Astrocyte (in vitro differentiated cells and primary cell): ENCODE results near the gene CCDC87. TPM values are rescaled to one million over a fixed set of nuclear protein-coding genes. Genes with fewer than 3 reads are reported as not detected.

Source experiments
- DNase-seq: peaks from one replicate; pipeline ENCODE4 v3.0.0-alpha.2; 2010; ENCODE audit warnings: low read depth
- FAIRE-seq: peaks from 2 replicates; lab custom pipeline; 2011; peaks lifted over from hg19 to GRCh38; lab: Jason Lieb, UNC
- H2AFZ ChIP-seq: 2 replicates; pipeline ENCODE4 v1.6.0; 2012; ENCODE audit warnings: low read depth, low read length, inconsistent platforms
- H3K27ac ChIP-seq: 2 replicates; pipeline ENCODE4 v1.5.1; 2011; ENCODE audit warnings: low read depth, low read length, inconsistent platforms
- H3K27me3 ChIP-seq: 2 replicates; pipeline ENCODE4 v1.6.0; 2011; ENCODE audit warnings: low read length, inconsistent platforms; ENCODE audit not compliant: insufficient read depth
- H3K36me3 ChIP-seq: 2 replicates; pipeline ENCODE4 v1.5.1; 2011; ENCODE audit warnings: low read length, inconsistent platforms; ENCODE audit not compliant: insufficient read depth
- H3K4me1 ChIP-seq: 2 replicates; pipeline ENCODE4 v1.5.1; 2011; ENCODE audit warnings: low read length, inconsistent platforms; ENCODE audit not compliant: insufficient read depth
- H3K4me2 ChIP-seq: 2 replicates; pipeline ENCODE4 v1.6.0; 2012; ENCODE audit warnings: low read length, inconsistent platforms
- H3K4me3 ChIP-seq: 2 replicates; pipeline ENCODE4 v1.5.1; 2011; ENCODE audit warnings: low read depth, mild to moderate bottlenecking, low read length, inconsistent platforms; ENCODE audit not compliant: insufficient read depth
- H3K79me2 ChIP-seq: 2 replicates; pipeline ENCODE4 v1.6.0; 2012; ENCODE audit warnings: mild to moderate bottlenecking, low read length, inconsistent platforms; ENCODE audit not compliant: insufficient read depth
- H3K9ac ChIP-seq: 2 replicates; pipeline ENCODE4 v1.6.0; 2012; ENCODE audit warnings: mild to moderate bottlenecking, low read length, inconsistent platforms
- H3K9me3 ChIP-seq: 2 replicates; pipeline ENCODE4 v1.5.1; 2012; ENCODE audit warnings: low read depth, mild to moderate bottlenecking, low read length, inconsistent platforms; ENCODE audit not compliant: insufficient read depth
- H4K20me1 ChIP-seq: 2 replicates; pipeline ENCODE4 v1.6.0; 2012; ENCODE audit warnings: low read length, inconsistent platforms; ENCODE audit not compliant: insufficient read depth
- H3K27ac Mint-ChIP-seq: one replicate; pipeline ENCODE4 v1.8.0; 2021; ENCODE audit warnings: mild to moderate bottlenecking, mixed read lengths; ENCODE audit not compliant: unreplicated experiment
- H3K27me3 Mint-ChIP-seq: one replicate; pipeline ENCODE4 v1.8.0; 2021; ENCODE audit warnings: low read depth, mixed read lengths; ENCODE audit not compliant: unreplicated experiment
- H3K36me3 Mint-ChIP-seq: one replicate; pipeline ENCODE4 v1.8.0; 2021; ENCODE audit warnings: low read depth, mixed read lengths; ENCODE audit not compliant: unreplicated experiment
- H3K4me1 Mint-ChIP-seq: one replicate; pipeline ENCODE4 v1.8.0; 2021; ENCODE audit warnings: low read depth, mixed read lengths; ENCODE audit not compliant: unreplicated experiment
- H3K4me3 Mint-ChIP-seq: one replicate; pipeline ENCODE4 v1.8.0; 2021; ENCODE audit warnings: mild to moderate bottlenecking, moderate library complexity, mixed read lengths; ENCODE audit not compliant: unreplicated experiment
- H3K9me3 Mint-ChIP-seq: one replicate; pipeline ENCODE4 v1.8.0; 2021; ENCODE audit warnings: mild to moderate bottlenecking, mixed read lengths; ENCODE audit not compliant: unreplicated experiment
- EZH2 ChIP-seq: IDR thresholded peaks from 2 replicates; pipeline ENCODE4 v1.6.1; 2012; ENCODE audit warnings: mild to moderate bottlenecking, low read length, inconsistent platforms; ENCODE audit not compliant: insufficient read depth
- total RNA-seq: library from RNA; stranded (reverse); gene quantifications from 2 replicates; pipeline ENCODE4 v1.2.1, GENCODE V29; 2021
- TF ChIP-seq, protein P1 (sequence below): IDR thresholded peaks from 2 replicates; pipeline ENCODE4 v1.5.1; 2011; ENCODE audit warnings: low read depth, mild to moderate bottlenecking, inconsistent platforms, low read length, moderate library complexity; ENCODE audit not compliant: insufficient read depth

CCDC87 gene
- total RNA-seq, 1 donor from 2014 or later: 0.34 TPM

DNA sequence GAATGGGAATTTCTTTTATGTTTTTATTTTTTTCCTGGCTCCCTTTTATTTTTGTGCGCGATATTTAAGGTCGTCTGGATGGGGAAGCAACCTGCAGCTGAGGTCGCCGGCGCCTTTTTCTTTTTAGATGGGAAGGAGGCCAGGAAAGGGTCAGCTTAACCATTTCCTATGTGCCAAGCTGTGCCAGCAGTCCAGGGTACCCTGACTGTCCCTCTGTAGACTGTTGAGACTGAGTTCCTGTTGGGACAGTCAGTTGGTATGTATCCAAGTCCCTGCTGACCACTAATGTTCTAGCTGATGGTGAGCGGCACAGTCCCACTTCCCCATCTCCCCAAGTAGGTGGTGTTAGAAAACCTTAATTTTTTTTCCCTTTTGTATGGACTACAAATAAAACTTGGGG lies 34.1 kb upstream of the CCDC87 start:
- Mint-ChIP-seq H3K27me3 (no peaks in the 10 kb centered on the region), H3K4me3 (no peak overlapping the region), H3K27ac (no peak overlapping the region), H3K4me1 (peaks cover 19% of the 10 kb centered on the region), H3K9me3 (no peaks in the 10 kb centered on the region), H3K36me3 (peaks cover 39% of the 10 kb centered on the region)
- DNase-seq (no peak), FAIRE-seq (no peak)
- H3K4me3 ChIP-seq: no peak overlapping the region
- TF ChIP-seq, protein P1, sequence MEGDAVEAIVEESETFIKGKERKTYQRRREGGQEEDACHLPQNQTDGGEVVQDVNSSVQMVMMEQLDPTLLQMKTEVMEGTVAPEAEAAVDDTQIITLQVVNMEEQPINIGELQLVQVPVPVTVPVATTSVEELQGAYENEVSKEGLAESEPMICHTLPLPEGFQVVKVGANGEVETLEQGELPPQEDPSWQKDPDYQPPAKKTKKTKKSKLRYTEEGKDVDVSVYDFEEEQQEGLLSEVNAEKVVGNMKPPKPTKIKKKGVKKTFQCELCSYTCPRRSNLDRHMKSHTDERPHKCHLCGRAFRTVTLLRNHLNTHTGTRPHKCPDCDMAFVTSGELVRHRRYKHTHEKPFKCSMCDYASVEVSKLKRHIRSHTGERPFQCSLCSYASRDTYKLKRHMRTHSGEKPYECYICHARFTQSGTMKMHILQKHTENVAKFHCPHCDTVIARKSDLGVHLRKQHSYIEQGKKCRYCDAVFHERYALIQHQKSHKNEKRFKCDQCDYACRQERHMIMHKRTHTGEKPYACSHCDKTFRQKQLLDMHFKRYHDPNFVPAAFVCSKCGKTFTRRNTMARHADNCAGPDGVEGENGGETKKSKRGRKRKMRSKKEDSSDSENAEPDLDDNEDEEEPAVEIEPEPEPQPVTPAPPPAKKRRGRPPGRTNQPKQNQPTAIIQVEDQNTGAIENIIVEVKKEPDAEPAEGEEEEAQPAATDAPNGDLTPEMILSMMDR: no peak
- no peak for TF ChIP-seq EZH2
- H3K4me2 ChIP-seq: no peak overlapping the region
- H3K9me3 ChIP-seq: no peaks in the 10 kb centered on the region
- no peaks in the 10 kb centered on the region for H3K4me1 ChIP-seq
- H3K9ac ChIP-seq: no peak overlapping the region
- peaks cover 94% of the 10 kb centered on the region for H4K20me1 ChIP-seq
- H3K27ac ChIP-seq: no peak overlapping the region
- no peak overlapping the region for H2AFZ ChIP-seq
- peaks cover 60% of the 10 kb centered on the region for H3K36me3 ChIP-seq
- peaks cover 100% of the 10 kb centered on the region for H3K79me2 ChIP-seq
- H3K27me3 ChIP-seq: no peaks in the 10 kb centered on the region

DNA sequence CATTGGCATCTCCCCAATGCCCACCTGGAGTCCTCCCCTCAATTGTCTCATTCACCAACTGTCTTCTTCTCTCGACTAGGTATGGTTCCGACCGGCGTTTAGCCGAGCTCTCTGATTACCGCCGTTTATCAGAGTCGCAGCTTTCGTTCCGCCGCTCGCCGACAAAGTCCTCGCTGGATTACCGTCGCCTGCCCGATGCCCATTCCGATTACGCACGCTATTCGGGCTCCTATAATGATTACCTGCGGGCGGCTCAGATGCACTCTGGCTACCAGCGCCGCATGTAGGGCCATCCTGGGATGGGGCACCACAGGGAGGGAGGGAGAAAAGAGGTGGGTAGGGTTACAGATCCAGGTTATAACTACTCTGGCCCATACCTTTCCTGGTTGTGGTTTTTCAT lies 33.5 kb upstream of the CCDC87 start:
- peaks cover 22% of the 10 kb centered on the region for H3K4me1 Mint-ChIP-seq
- H3K27ac Mint-ChIP-seq: no peak overlapping the region
- H2AFZ ChIP-seq: no peak overlapping the region
- peak overlapping the region; percentile 54 for H3K4me3 Mint-ChIP-seq
- no peaks in the 10 kb centered on the region for H3K27me3 Mint-ChIP-seq
- H3K4me2 ChIP-seq: no peak overlapping the region
- H3K9me3 Mint-ChIP-seq: no peaks in the 10 kb centered on the region
- H3K36me3 Mint-ChIP-seq: peaks cover 37% of the 10 kb centered on the region
- H3K27me3 ChIP-seq: no peaks in the 10 kb centered on the region
- H3K27ac ChIP-seq: no peak overlapping the region
- H3K4me1 ChIP-seq: no peaks in the 10 kb centered on the region
- FAIRE-seq: no peak
- H4K20me1 ChIP-seq: peaks cover 94% of the 10 kb centered on the region
- TF ChIP-seq, protein P1: no peak
- no peak for TF ChIP-seq EZH2
- no peak overlapping the region for H3K4me3 ChIP-seq
- H3K9me3 ChIP-seq: no peaks in the 10 kb centered on the region
- peaks cover 100% of the 10 kb centered on the region for H3K79me2 ChIP-seq
- H3K36me3 ChIP-seq: peaks cover 58% of the 10 kb centered on the region
- H3K9ac ChIP-seq: no peak overlapping the region
- DNase-seq: no peak

GRCh38 chr11:66625752-66626149 lies 32.9 kb upstream of the CCDC87 start:
- Histone ChIP-seq H2AFZ (no peak overlapping the region), H3K4me2 (no peak overlapping the region), H3K4me3 (no peak overlapping the region), H3K27ac (no peak overlapping the region), H3K27me3 (no peaks in the 10 kb centered on the region), H4K20me1 (peaks cover 99% of the 10 kb centered on the region), H3K9me3 (no peaks in the 10 kb centered on the region), H3K36me3 (peaks cover 58% of the 10 kb centered on the region), H3K79me2 (peaks cover 100% of the 10 kb centered on the region), H3K4me1 (no peaks in the 10 kb centered on the region), H3K9ac (no peak overlapping the region)
- no peaks in the 10 kb centered on the region for H3K9me3 Mint-ChIP-seq
- H3K4me3 Mint-ChIP-seq: no peak overlapping the region
- H3K27ac Mint-ChIP-seq: no peak overlapping the region
- peaks cover 37% of the 10 kb centered on the region for H3K36me3 Mint-ChIP-seq
- H3K27me3 Mint-ChIP-seq: no peaks in the 10 kb centered on the region
- peaks cover 24% of the 10 kb centered on the region for H3K4me1 Mint-ChIP-seq
- TF ChIP-seq, protein P1: no peak
- TF ChIP-seq EZH2: no peak
- DNase-seq: no peak
- no peak for FAIRE-seq
